Astrocyte of the spinal cord (primary cell): ENCODE measurements around the gene MXRA8.

Experiments used
- DNase-seq: peaks from one replicate; pipeline ENCODE4 v3.0.0; 2011; ENCODE audit warnings: low read depth, low spot score
- H3K4me3 ChIP-seq: 2 replicates; pipeline ENCODE4 v1.5.1; 2011; ENCODE audit warnings: low read depth, mild to moderate bottlenecking, low read length, moderate library complexity
- CTCF ChIP-seq: IDR thresholded peaks from 2 replicates; pipeline ENCODE4 v1.5.1; 2012; ENCODE audit warnings: low read depth, mild to moderate bottlenecking, low read length, inconsistent platforms
- in situ Hi-C: cut with HindIII; loops from 2 replicates; pipeline ENCODE4 v1.10.0; 2017; ENCODE audit warnings: low sequenced_read_pairs

MXRA8 gene

GRCh38 chr1:1324524-1325287 is 33.6 kb downstream of the MXRA8 start, which contains the start of the genes CPTP and INTS11:
CPTP (plus strand) TSS chr1:1324802; CDS start chr1:1326911, 2,109 bp downstream.
INTS11 (minus strand) TSS chr1:1324660; CDS start chr1:1324608, 52 bp downstream.
- no peak for TF ChIP-seq CTCF
- H3K4me3 ChIP-seq, result peak within 1 kb of the TSS; percentile 76
- in situ Hi-C loops, result no loop called here
- peak; percentile 85 for DNase-seq

- no peak for DNase-seq
- in situ Hi-C loops, result no loop called here
- TF ChIP-seq CTCF, result no peak
- H3K4me3 ChIP-seq, result peak overlapping the region; percentile 76
Measured at GRCh38 chr1:1324084-1324523, 34.3 kb downstream of the MXRA8 start.

GRCh38 chr1:1322952-1323351 is 35.4 kb downstream of the MXRA8 start:
- no peak for TF ChIP-seq CTCF
- in situ Hi-C loops, result no loop called here
- DNase-seq, result no peak
- H3K4me3 ChIP-seq, result no peak overlapping the region

GRCh38 chr1:1322418-1322817 is 35.9 kb downstream of the MXRA8 start:
- no peak overlapping the region for H3K4me3 ChIP-seq
- no peak for TF ChIP-seq CTCF
- in situ Hi-C loops, result no loop called here
- DNase-seq, result no peak

GRCh38 chr1:1321477-1321876 is 36.9 kb downstream of the MXRA8 start:
- in situ Hi-C loops, result no loop called here
- H3K4me3 ChIP-seq, result no peak overlapping the region
- no peak for TF ChIP-seq CTCF
- DNase-seq, result no peak

- in situ Hi-C loops, result no loop called here
- no peak overlapping the region for H3K4me3 ChIP-seq
- no peak for TF ChIP-seq CTCF
- no peak for DNase-seq
Measured at GRCh38 chr1:1320666-1321448, 37.5 kb downstream of the MXRA8 start.
